DND-41 (cell line): Measurements from ENCODE around the gene FGFBP2.

Source experiments
- EZH2 ChIP-seq: IDR thresholded peaks from 3 replicates; pipeline ENCODE4 v1.6.1; 2012; ENCODE audit warnings: borderline replicate concordance, low read depth, mild to moderate bottlenecking, moderate library complexity, low read length, inconsistent platforms; ENCODE audit not compliant: severe bottlenecking
- TF ChIP-seq, protein P1 (sequence below): IDR thresholded peaks from 2 replicates; pipeline ENCODE4 v1.5.1; 2012; ENCODE audit warnings: borderline replicate concordance, low read length, moderate library complexity, mild to moderate bottlenecking; ENCODE audit not compliant: poor library complexity, severe bottlenecking; ENCODE audit errors: extremely low read depth

DNA sequence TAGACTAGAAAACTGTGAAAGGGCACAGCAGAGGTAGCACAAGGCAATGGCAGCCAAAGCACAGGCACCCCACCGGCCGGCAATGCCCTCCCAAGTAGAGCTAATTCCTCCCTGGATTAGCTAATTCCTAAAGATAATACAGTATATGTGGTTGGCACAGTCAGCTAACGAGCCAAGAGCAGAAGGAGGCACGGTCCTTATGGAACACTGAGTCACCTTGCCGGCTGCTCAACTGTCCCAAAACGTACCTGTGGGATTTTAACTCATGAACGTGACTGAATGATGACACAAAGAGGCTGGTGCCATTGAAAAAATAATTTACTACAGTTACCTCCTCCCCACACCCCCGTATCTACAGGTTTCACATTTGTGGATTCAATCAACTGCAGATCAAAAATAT, 15.3 kb downstream of the FGFBP2 start:
- TF ChIP-seq, protein P1, sequence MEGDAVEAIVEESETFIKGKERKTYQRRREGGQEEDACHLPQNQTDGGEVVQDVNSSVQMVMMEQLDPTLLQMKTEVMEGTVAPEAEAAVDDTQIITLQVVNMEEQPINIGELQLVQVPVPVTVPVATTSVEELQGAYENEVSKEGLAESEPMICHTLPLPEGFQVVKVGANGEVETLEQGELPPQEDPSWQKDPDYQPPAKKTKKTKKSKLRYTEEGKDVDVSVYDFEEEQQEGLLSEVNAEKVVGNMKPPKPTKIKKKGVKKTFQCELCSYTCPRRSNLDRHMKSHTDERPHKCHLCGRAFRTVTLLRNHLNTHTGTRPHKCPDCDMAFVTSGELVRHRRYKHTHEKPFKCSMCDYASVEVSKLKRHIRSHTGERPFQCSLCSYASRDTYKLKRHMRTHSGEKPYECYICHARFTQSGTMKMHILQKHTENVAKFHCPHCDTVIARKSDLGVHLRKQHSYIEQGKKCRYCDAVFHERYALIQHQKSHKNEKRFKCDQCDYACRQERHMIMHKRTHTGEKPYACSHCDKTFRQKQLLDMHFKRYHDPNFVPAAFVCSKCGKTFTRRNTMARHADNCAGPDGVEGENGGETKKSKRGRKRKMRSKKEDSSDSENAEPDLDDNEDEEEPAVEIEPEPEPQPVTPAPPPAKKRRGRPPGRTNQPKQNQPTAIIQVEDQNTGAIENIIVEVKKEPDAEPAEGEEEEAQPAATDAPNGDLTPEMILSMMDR = no peak
- no peak for TF ChIP-seq EZH2
